A549 (cell line): ENCODE results near the gene CNKSR2. TPM values are rescaled to one million over a fixed set of nuclear protein-coding genes. Genes with fewer than 3 reads are reported as not detected.

Experiments used
- ATAC-seq, 2 experiments: fragments of 200-7000 bp in 1 of 2; fragments of >200 bp in 1 of 2; cut with Nextera tagmentation in 1 of 2; cut with Tn5 transposase in 1 of 2; 3 replicates each; pipeline versions ENCODE4 v1.8.0 to v1.9.1; 2018 to 2020; ENCODE audit warnings: mild to moderate bottlenecking in 1 of 2, moderate library complexity in 1 of 2
- CTCF ChIA-PET: fragments of 300-600 bp; sonication (Branson Sonifier 250); formaldehyde crosslinking; extraction: SDS; loops from one replicate; lab custom pipeline; 2021; ENCODE audit warnings: antibody characterized with exemption, inconsistent platforms; lab: Yijun Ruan, JAX
- POLR2A ChIA-PET: fragments of 350-600 bp; formaldehyde crosslinking; extraction: SDS; loops from one replicate; lab custom pipeline; 2021; ENCODE audit warnings: antibody characterized with exemption, inconsistent platforms; lab: Yijun Ruan, JAX
- DNase-seq, 2 experiments: peaks; one replicate each; pipeline versions ENCODE4 v3.0.0 to v3.0.0-alpha.2; 2011 to 2016; ENCODE audit warnings: low read depth in 1 of 2, low spot score in 1 of 2
- FAIRE-seq: peaks from 2 replicates; lab custom pipeline; 2011; peaks lifted over from hg19 to GRCh38; lab: Jason Lieb, UNC
- H3K27ac ChIP-seq, 2 experiments: fragments of >200 bp; sonication (Bioruptor Twin); formaldehyde crosslinking; 3 replicates each; pipeline ENCODE4 v1.5.1; 2016 to 2017
- H3K4me1 ChIP-seq: fragments of >200 bp; sonication (Bioruptor Twin); formaldehyde crosslinking; 3 replicates; pipeline ENCODE4 v1.6.1; 2016
- H3K4me2 ChIP-seq: fragments of >200 bp; sonication (Bioruptor Twin); formaldehyde crosslinking; 3 replicates; pipeline ENCODE4 v1.6.1; 2016
- H3K4me3 ChIP-seq: fragments of >200 bp; sonication (Bioruptor Twin); formaldehyde crosslinking; 3 replicates; pipeline ENCODE4 v1.5.1; 2016
- H3K9me3 ChIP-seq: fragments of >200 bp; sonication (Bioruptor Twin); formaldehyde crosslinking; 3 replicates; pipeline ENCODE4 v1.6.1; 2016
- CBX2 ChIP-seq: fragments of 200-600 bp; sonication (generic); IDR thresholded peaks from 2 replicates; pipeline ENCODE4 v1.6.1; 2016; ENCODE audit warnings: low read depth, mild to moderate bottlenecking, borderline replicate concordance
- CBX8 ChIP-seq: fragments of 200-600 bp; sonication (generic); IDR thresholded peaks from 2 replicates; pipeline ENCODE4 v1.6.1; 2016
- CHD4 ChIP-seq: fragments of 200-600 bp; sonication (generic); IDR thresholded peaks from 2 replicates; pipeline ENCODE4 v1.6.1; 2016; ENCODE audit warnings: antibody characterized with exemption, mild to moderate bottlenecking, borderline replicate concordance
- EHMT2 ChIP-seq: fragments of 200-600 bp; sonication (generic); IDR thresholded peaks from 2 replicates; pipeline ENCODE4 v1.6.1; 2016; ENCODE audit warnings: antibody characterized with exemption, low read depth, mild to moderate bottlenecking, moderate library complexity
- FOXS1 ChIP-seq: fragments of 250-450 bp; sonication (Bioruptor Pico); IDR thresholded peaks from 2 replicates; pipeline ENCODE4 v1.5.0; 2020; ENCODE audit warnings: mild to moderate bottlenecking, moderate library complexity
- GATA3 ChIP-seq: IDR thresholded peaks from 2 replicates; pipeline ENCODE4 v1.6.1; 2012; ENCODE audit warnings: borderline replicate concordance
- HDAC2 ChIP-seq: fragments of 200-600 bp; sonication (generic); IDR thresholded peaks from 2 replicates; pipeline ENCODE4 v1.6.1; 2016
- HOXB13 ChIP-seq: fragments of 250-450 bp; sonication (Bioruptor Pico); IDR thresholded peaks from 2 replicates; pipeline ENCODE4 v1.5.0; 2020; ENCODE audit warnings: low read depth, mild to moderate bottlenecking, moderate library complexity
- JUNB ChIP-seq: fragments of >200 bp; sonication (Bioruptor Twin); formaldehyde crosslinking; IDR thresholded peaks from 2 replicates; pipeline ENCODE4 v1.6.1; 2016
- KDM1A ChIP-seq: fragments of 200-600 bp; sonication (generic); IDR thresholded peaks from 2 replicates; pipeline ENCODE4 v1.6.1; 2016; ENCODE audit warnings: low read depth, mild to moderate bottlenecking
- MAFK ChIP-seq: fragments of 450-650 bp; IDR thresholded peaks from 2 replicates; pipeline ENCODE4 v1.6.1; 2014; ENCODE audit not compliant: partially characterized antibody
- MAZ ChIP-seq: fragments of 150-350 bp; IDR thresholded peaks from 2 replicates; pipeline ENCODE4 v1.6.1; 2014; ENCODE audit warnings: antibody characterized with exemption, low read depth, low read length, borderline replicate concordance
- NR3C1 ChIP-seq: fragments of >200 bp; sonication (Bioruptor Twin); formaldehyde crosslinking; IDR thresholded peaks from 3 replicates; pipeline ENCODE4 v1.6.1; 2017
- PHF8 ChIP-seq: fragments of 200-600 bp; sonication (generic); IDR thresholded peaks from 2 replicates; pipeline ENCODE4 v1.6.1; 2016; ENCODE audit warnings: low read depth, mild to moderate bottlenecking, antibody characterized with exemption, moderate library complexity, borderline replicate concordance
- POLR2A ChIP-seq: IDR thresholded peaks from 2 replicates; pipeline ENCODE4 v1.6.1; 2012; ENCODE audit warnings: mild to moderate bottlenecking, low read length
- RAD21 ChIP-seq, 2 experiments: fragments of >200 bp in 1 of 2; sonication (Bioruptor Twin) in 1 of 2; formaldehyde crosslinking in 1 of 2; IDR thresholded peaks in 1 of 2; conservative IDR thresholded peaks in 1 of 2; 2 replicates in 1 of 2; 3 replicates in 1 of 2; pipeline ENCODE4 v1.6.1; 2012 to 2018; ENCODE audit warnings: inconsistent platforms in 1 of 2
- RFX5 ChIP-seq: fragments of 450-650 bp; IDR thresholded peaks from 2 replicates; pipeline ENCODE4 v1.7.1; 2014; ENCODE audit warnings: antibody characterized with exemption, mild to moderate bottlenecking, moderate library complexity
- SMC3 ChIP-seq: fragments of >200 bp; sonication (Bioruptor Twin); formaldehyde crosslinking; IDR thresholded peaks from 3 replicates; pipeline ENCODE4 v1.6.1; 2018; ENCODE audit warnings: inconsistent platforms
- TP53 ChIP-seq: fragments of 250-450 bp; sonication (Bioruptor Pico); IDR thresholded peaks from 2 replicates; pipeline ENCODE4 v1.5.0; 2021; ENCODE audit warnings: mild to moderate bottlenecking, moderate library complexity
- ZNF302 ChIP-seq: fragments of 250-450 bp; sonication (Bioruptor Pico); IDR thresholded peaks from 2 replicates; pipeline ENCODE4 v1.9.0; 2021; ENCODE audit warnings: inconsistent platforms, mild to moderate bottlenecking, moderate library complexity
- WGBS: methylation state at CpG from one replicate; pipeline ENCODE4 v1.1.6; 2017; ENCODE audit errors: missing lambda C conversion rate; 5-methylcytosine and 5-hydroxymethylcytosine counted together
- polyA plus RNA-seq, 4 experiments: library from polyadenylated mRNA; depleted of rRNA in 3 of 4; stranded (reverse); fragments of >200 nt; fragmentation: RNase III in 1 of 4; extraction: RNeasy Plus Mini Kit Qiagen cat#74134 plus additional on column Dnase treatment in 1 of 4; gene quantifications; 2 replicates in 3 of 4; 3 replicates in 1 of 4; pipeline ENCODE4 v1.2.3, GENCODE V29; 2011 to 2017
- TF ChIP-seq, protein P1 (sequence below): IDR thresholded peaks from 2 replicates; pipeline ENCODE4 v1.6.1; 2012
- TF ChIP-seq, protein P2 (sequence below): fragments of 250-450 bp; sonication (Bioruptor Pico); IDR thresholded peaks from 2 replicates; pipeline ENCODE4 v1.5.0; 2020; ENCODE audit warnings: low read depth, mild to moderate bottlenecking, moderate library complexity
- TF ChIP-seq, protein P3 (sequence below): fragments of >200 bp; sonication (Bioruptor Twin); formaldehyde crosslinking; IDR thresholded peaks from 2 replicates; pipeline ENCODE4 v1.6.1; 2016
- TF ChIP-seq, protein P4 (sequence below): fragments of >200 bp; sonication (Bioruptor Twin); formaldehyde crosslinking; IDR thresholded peaks from 3 replicates; pipeline ENCODE4 v1.6.1; 2016
- TF ChIP-seq, protein P5 (sequence below): IDR thresholded peaks from 2 replicates; pipeline ENCODE4 v1.6.1; 2012; ENCODE audit warnings: low read depth, borderline replicate concordance

CNKSR2 gene
- polyA plus RNA-seq, 2 of the 4 experiments (the other 2 are of a cell fraction): 5.8 to 11.4 TPM

DNA sequence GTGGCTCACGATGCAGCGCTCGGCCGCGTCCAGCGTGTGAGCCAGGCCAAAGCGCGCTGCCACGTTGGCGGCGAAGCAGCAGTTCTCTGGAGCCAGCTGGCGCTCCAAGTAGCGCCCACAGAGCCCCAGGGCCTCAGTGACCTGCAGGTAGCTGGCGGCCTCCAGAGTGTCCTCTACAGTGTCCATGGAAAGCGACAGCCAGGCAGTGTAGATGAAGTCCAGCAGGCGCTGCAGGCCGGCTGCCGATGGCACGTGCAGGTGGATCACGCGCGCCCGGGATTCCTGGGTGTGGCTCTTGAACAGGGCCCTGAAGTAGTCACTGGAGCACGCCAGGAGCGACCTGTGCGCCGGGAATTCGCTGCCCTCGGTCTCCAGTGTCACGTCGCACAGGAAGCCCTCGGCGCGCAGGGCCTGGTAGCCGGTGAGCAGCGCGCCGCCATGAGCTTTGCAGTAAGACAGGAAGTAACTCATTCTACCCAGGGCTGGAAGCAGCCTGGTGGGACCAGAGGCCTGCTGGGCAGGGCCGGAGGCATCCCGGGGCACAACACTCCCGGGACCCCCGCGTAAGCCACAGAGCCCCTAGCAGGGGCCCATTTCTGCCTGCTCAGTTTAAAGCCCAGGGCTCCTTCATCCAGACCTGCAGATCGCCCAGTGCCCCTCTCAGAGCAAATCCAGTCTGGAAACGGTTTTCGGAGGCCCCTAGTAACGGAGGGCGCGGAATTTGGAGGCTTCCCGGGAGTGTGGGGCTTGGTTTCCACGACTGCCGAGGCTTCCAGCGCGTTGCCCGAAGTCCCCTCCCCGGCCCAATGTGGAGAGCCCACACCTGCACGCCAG lies 283.3 kb downstream of the CNKSR2 start:
- 95% methylated on average over 18 of the region's 57 CpGs for WGBS
- H3K9me3 ChIP-seq: no peaks in the 10 kb centered on the region
- ChIA-PET CTCF (no interaction called here), POLR2A (no interaction called here)
- TF ChIP-seq CBX2 (no peak), PHF8 (no peak), RAD21 (conservative IDR thresholded peaks at IDR 0.05 in 1 of 2, IDR thresholded peaks at IDR 0.05 in 1 of 2) (no peak), GATA3 (no peak), POLR2A (no peak), JUNB (no peak), HDAC2 (no peak), NR3C1 (no peak), FOXS1 (CRISPR knock-in tag) (no peak)
- TF ChIP-seq, protein P1, sequence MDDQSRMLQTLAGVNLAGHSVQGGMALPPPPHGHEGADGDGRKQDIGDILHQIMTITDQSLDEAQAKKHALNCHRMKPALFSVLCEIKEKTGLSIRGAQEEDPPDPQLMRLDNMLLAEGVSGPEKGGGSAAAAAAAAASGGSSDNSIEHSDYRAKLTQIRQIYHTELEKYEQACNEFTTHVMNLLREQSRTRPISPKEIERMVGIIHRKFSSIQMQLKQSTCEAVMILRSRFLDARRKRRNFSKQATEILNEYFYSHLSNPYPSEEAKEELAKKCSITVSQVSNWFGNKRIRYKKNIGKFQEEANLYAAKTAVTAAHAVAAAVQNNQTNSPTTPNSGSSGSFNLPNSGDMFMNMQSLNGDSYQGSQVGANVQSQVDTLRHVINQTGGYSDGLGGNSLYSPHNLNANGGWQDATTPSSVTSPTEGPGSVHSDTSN: no peak
- TF ChIP-seq, protein P2, sequence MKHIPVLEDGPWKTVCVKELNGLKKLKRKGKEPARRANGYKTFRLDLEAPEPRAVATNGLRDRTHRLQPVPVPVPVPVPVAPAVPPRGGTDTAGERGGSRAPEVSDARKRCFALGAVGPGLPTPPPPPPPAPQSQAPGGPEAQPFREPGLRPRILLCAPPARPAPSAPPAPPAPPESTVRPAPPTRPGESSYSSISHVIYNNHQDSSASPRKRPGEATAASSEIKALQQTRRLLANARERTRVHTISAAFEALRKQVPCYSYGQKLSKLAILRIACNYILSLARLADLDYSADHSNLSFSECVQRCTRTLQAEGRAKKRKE (CRISPR knock-in tag): no peak
- TF ChIP-seq, protein P3, sequence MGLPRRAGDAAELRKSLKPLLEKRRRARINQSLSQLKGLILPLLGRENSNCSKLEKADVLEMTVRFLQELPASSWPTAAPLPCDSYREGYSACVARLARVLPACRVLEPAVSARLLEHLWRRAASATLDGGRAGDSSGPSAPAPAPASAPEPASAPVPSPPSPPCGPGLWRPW: no peak
- TF ChIP-seq, protein P4, sequence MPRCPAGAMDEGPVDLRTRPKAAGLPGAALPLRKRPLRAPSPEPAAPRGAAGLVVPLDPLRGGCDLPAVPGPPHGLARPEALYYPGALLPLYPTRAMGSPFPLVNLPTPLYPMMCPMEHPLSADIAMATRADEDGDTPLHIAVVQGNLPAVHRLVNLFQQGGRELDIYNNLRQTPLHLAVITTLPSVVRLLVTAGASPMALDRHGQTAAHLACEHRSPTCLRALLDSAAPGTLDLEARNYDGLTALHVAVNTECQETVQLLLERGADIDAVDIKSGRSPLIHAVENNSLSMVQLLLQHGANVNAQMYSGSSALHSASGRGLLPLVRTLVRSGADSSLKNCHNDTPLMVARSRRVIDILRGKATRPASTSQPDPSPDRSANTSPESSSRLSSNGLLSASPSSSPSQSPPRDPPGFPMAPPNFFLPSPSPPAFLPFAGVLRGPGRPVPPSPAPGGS: no peak
- no peaks in the 10 kb centered on the region for H3K4me1 ChIP-seq
- no peak for FAIRE-seq
- no peak overlapping the region for H3K4me2 ChIP-seq
- ATAC-seq: no peak
- no peak for DNase-seq
- H3K27ac ChIP-seq: no peak overlapping the region
- H3K4me3 ChIP-seq: no peak overlapping the region

DNA sequence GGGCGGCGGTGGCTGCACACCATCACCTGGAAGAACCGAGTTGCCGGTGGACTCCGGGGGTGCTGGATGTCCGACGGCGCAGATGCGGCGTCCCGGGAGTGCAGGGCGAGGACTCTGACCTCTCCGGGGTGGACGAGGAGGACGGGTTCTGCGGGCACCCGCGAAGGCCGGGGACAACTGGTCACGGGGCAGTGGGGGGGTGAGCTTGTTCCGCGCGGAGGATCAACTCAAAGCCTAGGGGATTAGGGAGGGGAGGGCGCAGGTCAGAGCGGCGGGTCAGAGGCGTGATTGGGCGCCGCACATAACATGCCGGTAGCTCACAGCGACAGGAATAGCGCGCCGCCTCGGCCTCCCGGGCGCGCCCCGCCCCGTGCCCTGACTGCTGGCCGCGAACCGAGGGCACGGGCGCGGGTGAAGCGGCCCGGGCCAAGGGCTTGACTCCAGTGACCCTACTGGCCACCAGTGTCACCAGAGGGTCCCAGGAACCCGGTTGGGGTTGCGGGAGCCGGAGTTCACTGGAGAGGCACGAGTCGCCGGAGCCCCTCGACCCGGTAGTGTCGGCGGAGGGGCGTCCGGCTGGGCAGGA lies 284.0 kb downstream of the CNKSR2 start, which contains the start of gene KLHL34:
TSS of gene KLHL34 (minus strand) at position 179 of the 586 bp plus-strand sequence. CDS start 542 bp downstream, outside the sequence.
- ChIA-PET CTCF (no interaction called here), POLR2A (no interaction called here)
- Histone ChIP-seq H3K9me3 (no peaks in the 10 kb centered on the region), H3K4me2 (no peak within 1 kb of the TSS), H3K4me3 (no peak within 1 kb of the TSS), H3K4me1 (no peaks in the 10 kb centered on the region), H3K27ac (no peak within 1 kb of the TSS)
- 87% methylated on average over 16 of the region's 60 CpGs for WGBS
- no peak for FAIRE-seq
- TF ChIP-seq CBX2: no peak
- TF ChIP-seq, protein P5, sequence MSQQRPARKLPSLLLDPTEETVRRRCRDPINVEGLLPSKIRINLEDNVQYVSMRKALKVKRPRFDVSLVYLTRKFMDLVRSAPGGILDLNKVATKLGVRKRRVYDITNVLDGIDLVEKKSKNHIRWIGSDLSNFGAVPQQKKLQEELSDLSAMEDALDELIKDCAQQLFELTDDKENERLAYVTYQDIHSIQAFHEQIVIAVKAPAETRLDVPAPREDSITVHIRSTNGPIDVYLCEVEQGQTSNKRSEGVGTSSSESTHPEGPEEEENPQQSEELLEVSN: no peak
- TF ChIP-seq HDAC2: no peak
- no peak for TF ChIP-seq HOXB13 (CRISPR knock-in tag)
- TF ChIP-seq, protein P3: no peak
- TF ChIP-seq MAFK: no peak
- TF ChIP-seq MAZ: no peak
- TF ChIP-seq KDM1A: no peak
- TF ChIP-seq TP53 (CRISPR knock-in tag): no peak
- no peak for TF ChIP-seq ZNF302 (CRISPR knock-in tag)
- TF ChIP-seq RFX5: no peak
- no peak for TF ChIP-seq EHMT2
- TF ChIP-seq SMC3: no peak
- no peak for TF ChIP-seq CBX8
- TF ChIP-seq CHD4: no peak
- ATAC-seq: no peak
- DNase-seq: no peak
